ENCODE measurements around the gene CRAMP1.
"Not testable (repeated sequence)": the region's sequence is repeated elsewhere in the genome, so short reads cannot be mapped to it uniquely, and the experiment has no call there.

The CRAMP1 gene

GRCh38 chr16:1678500-1679098 is 66.4 kb downstream of the CRAMP1 start:
- DNase-seq (ENCODE audit: low spot score) = no peak

- DNase-seq (ENCODE audit: low spot score) = no peak
These were observed 68.2 kb downstream of the CRAMP1 start for GRCh38 chr16:1680361-1680760.

- no peak for DNase-seq (ENCODE audit: low spot score)
These were observed 68.9 kb downstream of the CRAMP1 start for GRCh38 chr16:1681032-1681431.

- no peak for DNase-seq (ENCODE audit: low spot score)
These were observed 75.5 kb downstream of the CRAMP1 start for GRCh38 chr16:1687427-1688316.

GRCh38 chr16:1688807-1689560 is 76.8 kb downstream of the CRAMP1 start:
- no peak for DNase-seq (ENCODE audit: low spot score)

GRCh38 chr16:1689853-1690252 is 77.7 kb downstream of the CRAMP1 start:
- no peak for DNase-seq (ENCODE audit: low spot score)

DNA sequence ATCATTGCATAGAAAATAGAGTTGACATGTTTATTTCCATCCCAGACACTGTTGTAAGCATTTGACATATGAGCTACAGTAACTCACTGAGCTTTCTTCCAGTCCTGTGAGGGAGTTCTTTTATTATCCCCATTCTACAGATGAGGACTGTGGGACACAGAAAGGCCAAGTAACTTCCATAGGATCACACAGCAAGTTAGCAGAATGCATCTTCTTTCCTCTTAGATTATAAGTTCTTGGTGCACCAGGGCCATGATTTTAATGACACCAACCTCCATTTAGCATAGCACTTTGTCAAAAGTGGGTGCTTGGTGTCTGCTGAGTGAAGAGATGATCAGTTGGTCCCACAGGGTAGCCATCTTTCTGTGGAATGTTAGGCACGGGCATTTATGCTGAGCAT is 78.7 kb downstream of the CRAMP1 start:
- no peak for DNase-seq (ENCODE audit: low spot score)

GRCh38 chr16:1691276-1691675 is 79.1 kb downstream of the CRAMP1 start:
- no peak for DNase-seq (ENCODE audit: low spot score)

- DNase-seq (ENCODE audit: low spot score) = no peak
These were observed 79.8 kb downstream of the CRAMP1 start for GRCh38 chr16:1691956-1692355.

GRCh38 chr16:1696863-1697262 is 84.7 kb downstream of the CRAMP1 start:
- no peak for DNase-seq (ENCODE audit: low spot score)

GRCh38 chr16:1698680-1699079 is 86.5 kb downstream of the CRAMP1 start:
- no peak for DNase-seq (ENCODE audit: low spot score)

DNA sequence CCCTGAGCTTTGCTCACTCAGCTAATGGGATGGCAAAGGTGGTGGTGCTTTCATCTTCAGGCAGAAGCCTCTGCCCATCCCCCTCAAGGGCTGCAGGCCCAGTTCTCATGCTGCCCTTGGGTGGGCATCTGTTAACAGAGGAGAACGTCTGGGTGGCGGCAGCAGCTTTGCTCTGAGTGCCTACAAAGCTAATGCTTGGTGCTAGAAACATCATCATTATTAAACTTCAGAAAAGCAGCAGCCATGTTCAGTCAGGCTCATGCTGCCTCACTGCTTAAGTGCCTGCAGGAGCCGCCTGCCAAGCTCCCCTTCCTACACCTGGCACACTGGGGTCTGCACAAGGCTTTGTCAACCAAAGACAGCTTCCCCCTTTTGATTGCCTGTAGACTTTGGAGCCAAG is 88.1 kb downstream of the CRAMP1 start:
- no peak for DNase-seq (ENCODE audit: low spot score)

DNA sequence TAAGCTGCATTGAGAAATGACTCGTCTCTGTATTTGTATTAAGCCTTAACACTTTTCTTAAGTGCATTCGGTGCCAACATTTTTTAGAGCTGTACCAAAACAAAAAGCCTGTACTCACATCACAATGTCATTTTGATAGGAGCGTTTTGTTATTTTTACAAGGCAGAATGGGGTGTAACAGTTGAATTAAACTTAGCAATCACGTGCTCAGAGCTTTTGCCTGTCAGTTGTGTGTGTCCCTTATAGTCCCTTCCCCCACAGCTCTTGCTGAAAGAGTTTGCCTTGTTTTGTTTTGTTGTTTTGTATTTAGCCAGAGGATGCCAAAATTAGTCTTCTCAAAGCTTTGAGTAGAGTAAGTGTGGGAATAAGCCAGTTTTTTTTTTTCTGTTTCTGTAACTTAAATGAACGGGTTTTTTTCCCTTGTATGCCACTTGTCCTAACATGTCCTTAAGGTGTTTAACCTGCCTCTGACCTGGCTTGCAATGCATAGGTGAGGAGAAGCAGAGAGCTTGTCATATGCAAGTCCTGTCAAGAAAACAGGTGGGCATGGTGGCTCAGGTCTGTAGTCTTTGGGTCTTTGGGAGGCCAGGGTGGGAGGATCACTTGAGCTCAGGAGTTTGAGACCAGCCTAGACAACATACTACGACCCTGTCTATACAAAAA is 89.2 kb downstream of the CRAMP1 start:
- DNase-seq (ENCODE audit: low spot score) = no peak

- DNase-seq (ENCODE audit: low spot score) = not testable (repeated sequence)
These were observed 93.1 kb downstream of the CRAMP1 start for GRCh38 chr16:1705324-1705687.

DNA sequence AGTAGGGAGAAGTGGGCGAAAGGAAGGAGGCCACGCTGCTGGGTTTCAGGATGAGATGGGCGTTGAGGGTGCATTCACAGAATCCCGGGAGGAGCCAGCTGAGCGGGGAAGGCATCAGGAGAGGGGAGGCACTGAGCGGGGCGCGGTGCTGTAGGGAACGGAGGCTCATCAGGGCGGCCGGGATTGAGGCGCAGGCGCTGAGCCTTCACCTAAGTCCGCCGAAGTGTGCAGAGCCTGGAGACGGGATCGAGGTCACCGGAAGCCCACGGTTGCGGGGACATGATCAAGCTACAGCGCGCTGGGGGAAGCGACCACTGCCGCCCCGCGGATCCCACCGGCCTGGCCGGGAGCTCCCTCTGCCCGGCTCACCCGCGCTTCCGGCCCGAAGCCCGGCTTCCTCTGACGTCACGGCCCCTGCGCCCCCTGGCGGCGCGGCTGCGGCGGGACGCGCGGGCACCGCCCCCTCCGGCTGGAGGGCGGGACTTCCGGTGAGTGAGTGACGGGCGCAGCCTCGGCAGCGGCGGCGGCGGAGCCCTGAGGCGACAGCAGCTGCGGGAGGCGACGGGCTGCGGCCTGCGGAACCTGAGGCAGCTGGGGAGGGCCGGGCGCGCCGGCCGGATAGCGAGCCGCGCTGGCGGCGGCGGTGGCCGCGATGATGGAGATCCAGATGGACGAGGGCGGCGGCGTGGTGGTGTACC is 93.7 kb downstream of the CRAMP1 start, which contains the start of gene MAPK8IP3:
MAPK8IP3 (plus strand) TSS at position 508 of the 698 bp plus-strand sequence; CDS start at position 653, 145 bp downstream.
- DNase-seq (ENCODE audit: low spot score) = peak; percentile 96

GRCh38 chr16:1706386-1707192 is 94.4 kb downstream of the CRAMP1 start:
- DNase-seq (ENCODE audit: low spot score) = peak; percentile 69

DNA sequence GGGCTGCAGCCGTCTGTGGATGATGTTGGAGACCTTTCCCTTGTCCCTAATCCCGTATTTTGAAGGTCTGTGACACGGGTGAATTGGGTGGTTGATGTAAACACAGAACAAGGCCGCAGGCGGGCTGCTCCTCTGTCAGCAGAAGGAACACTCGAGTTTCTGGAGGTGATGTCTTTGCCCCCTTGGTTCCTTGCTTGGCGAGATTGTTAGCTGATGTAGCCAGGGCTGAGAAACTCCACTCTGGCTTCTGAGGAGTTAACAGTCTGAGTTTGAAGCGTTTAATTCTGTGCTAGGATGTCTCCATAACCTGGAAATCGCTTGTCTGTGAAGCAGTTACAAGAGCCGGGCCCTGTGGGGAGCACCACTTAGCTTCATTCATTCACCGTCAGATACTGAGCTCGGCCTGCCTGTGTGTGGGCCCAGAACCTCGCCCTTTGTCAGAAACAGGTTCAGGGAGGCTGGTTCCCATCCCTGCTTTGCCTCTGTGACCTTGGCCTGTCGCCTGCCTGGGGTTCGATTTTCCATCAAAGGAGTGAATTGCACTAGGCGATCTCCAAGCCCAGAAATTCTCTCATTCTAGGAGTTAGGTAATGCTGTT is 95.1 kb downstream of the CRAMP1 start:
- DNase-seq (ENCODE audit: low spot score) = no peak

GRCh38 chr16:1708083-1708767 is 96.1 kb downstream of the CRAMP1 start:
- no peak for DNase-seq (ENCODE audit: low spot score)

GRCh38 chr16:1708768-1709180 is 96.6 kb downstream of the CRAMP1 start:
- DNase-seq (ENCODE audit: low spot score) = no peak

DNA sequence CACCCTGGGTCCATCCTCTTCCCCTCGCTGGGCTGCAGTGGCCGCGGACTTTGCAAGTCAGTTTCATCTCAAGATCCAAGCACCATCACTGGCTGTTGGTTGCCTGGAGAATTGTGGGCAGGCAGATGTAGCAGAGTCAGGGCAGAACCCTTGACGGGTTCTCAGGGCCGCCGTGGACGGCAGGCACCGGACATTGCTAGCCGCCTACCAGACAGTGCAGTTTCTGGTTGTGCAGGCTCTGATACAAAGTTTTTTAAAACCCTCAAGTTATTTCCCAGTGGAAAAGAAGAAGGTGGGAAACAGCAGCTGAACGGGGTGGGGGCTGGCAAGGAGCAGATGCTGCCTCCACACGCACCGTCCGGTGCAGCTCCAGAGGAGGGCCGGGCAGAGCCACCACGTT is 97.2 kb downstream of the CRAMP1 start:
- DNase-seq (ENCODE audit: low spot score) = no peak

Measured in germinal center (tissue), 1 donor.